GM10248 (cell line): ENCODE data around the gene HOXC5.

ENCODE experiments used
- CTCF ChIA-PET: fragments of 300-600 bp; sonication (Branson Sonifier 250); formaldehyde crosslinking; extraction: SDS; loops from one replicate; lab custom pipeline; 2021; ENCODE audit warnings: antibody characterized with exemption; lab: Yijun Ruan, JAX
- POLR2A ChIA-PET: fragments of 350-650 bp; sonication (Branson Sonifier 250); formaldehyde crosslinking; extraction: SDS; loops from one replicate; lab custom pipeline; 2020; ENCODE audit warnings: antibody characterized with exemption; lab: Yijun Ruan, JAX
- DNase-seq: peaks from one replicate; pipeline ENCODE4 v3.0.0; 2012; ENCODE audit errors: extremely low spot score
- TF ChIP-seq, protein P1 (sequence below): IDR thresholded peaks from 2 replicates; pipeline ENCODE4 v1.5.1; 2012; ENCODE audit warnings: mild to moderate bottlenecking, low read depth; ENCODE audit errors: extremely low read depth, missing control alignments, control extremely low read depth

The HOXC5 gene

DNA sequence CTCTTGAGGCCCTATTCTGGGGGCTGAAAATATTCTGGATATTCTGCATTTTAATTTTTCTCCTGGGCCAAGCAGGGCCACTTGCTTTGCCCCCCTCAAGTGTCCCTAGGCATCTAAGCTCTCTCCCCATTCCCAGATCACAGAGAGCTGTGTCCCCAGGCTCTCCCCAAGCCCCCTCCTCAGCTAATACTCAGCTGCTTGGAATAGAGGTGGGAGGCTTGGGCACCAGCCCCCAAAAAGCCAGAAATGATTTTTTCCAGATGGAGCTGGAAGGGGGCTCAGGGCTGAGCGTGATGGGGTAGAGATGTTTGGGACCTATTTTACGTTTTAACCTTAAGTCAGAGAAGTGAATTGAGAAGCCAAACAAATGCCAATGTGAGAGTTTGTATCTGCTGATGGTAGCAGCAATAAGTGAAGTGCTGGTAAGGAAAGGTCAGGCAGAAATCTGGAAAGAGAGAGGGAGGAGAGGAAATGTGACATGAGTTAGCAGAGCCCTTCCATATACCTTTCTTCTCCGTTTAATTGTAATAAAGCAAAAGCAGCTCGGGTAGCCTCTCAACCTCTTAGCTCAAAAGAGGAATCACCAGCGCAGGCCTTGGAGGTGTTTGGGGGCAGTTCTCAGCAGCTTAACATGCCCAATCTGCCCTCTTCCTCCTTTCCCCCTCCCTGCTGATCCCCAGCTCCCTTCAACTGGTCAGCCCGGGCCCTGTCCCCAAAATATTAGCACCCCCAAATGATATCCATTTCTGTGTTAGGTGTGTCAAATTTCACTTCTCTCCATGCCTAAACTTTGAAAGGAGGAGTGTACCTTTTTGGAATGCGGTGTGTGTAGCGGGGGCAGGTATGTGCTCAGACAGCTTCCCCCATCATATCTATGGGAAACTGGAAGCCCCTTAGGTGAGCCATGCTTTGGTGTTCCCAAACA lies 9.6 kb upstream of the HOXC5 start:
- CTCF ChIA-PET: interaction anchor here (0.8 to 6.1 kb wide), 16 partner anchors 10 to 380 kb away, joined by 3 to 56 read pairs (median 5); partner anchors contain the start of genes HOXC10, HOXC4, HOXC5 and HOXC8
- TF ChIP-seq, protein P1, sequence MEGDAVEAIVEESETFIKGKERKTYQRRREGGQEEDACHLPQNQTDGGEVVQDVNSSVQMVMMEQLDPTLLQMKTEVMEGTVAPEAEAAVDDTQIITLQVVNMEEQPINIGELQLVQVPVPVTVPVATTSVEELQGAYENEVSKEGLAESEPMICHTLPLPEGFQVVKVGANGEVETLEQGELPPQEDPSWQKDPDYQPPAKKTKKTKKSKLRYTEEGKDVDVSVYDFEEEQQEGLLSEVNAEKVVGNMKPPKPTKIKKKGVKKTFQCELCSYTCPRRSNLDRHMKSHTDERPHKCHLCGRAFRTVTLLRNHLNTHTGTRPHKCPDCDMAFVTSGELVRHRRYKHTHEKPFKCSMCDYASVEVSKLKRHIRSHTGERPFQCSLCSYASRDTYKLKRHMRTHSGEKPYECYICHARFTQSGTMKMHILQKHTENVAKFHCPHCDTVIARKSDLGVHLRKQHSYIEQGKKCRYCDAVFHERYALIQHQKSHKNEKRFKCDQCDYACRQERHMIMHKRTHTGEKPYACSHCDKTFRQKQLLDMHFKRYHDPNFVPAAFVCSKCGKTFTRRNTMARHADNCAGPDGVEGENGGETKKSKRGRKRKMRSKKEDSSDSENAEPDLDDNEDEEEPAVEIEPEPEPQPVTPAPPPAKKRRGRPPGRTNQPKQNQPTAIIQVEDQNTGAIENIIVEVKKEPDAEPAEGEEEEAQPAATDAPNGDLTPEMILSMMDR: no peak
- DNase-seq: no peak
- POLR2A ChIA-PET: no interaction called here

DNA sequence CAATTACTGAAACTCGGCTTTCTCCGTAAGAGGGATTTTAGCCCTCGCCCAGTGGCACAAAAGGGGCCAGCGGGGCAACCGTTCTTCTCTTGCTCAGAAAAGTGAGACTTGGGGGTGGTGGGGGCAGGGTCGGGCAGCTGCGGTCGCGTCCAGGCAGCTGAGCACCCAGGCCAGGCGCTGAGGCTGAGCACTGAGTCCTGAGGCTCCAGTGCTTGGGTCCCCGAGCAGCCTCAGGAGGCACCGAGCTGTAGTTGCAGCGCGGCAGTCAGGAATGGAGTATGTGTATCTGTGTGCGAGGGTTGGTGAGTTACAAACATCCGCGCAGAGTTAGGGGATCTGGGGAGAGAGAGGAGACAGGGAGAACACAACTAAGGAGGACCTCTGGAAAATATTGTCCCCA lies 8.7 kb upstream of the HOXC5 start:
- TF ChIP-seq, protein P1: no peak
- CTCF ChIA-PET: interaction anchor here (0.8 to 6.1 kb wide), 13 partner anchors 9 to 379 kb away, joined by 3 to 56 read pairs (median 5); partner anchors contain the start of genes HOXC10, HOXC5 and HOXC8
- no peak for DNase-seq
- POLR2A ChIA-PET: no interaction called here

DNA sequence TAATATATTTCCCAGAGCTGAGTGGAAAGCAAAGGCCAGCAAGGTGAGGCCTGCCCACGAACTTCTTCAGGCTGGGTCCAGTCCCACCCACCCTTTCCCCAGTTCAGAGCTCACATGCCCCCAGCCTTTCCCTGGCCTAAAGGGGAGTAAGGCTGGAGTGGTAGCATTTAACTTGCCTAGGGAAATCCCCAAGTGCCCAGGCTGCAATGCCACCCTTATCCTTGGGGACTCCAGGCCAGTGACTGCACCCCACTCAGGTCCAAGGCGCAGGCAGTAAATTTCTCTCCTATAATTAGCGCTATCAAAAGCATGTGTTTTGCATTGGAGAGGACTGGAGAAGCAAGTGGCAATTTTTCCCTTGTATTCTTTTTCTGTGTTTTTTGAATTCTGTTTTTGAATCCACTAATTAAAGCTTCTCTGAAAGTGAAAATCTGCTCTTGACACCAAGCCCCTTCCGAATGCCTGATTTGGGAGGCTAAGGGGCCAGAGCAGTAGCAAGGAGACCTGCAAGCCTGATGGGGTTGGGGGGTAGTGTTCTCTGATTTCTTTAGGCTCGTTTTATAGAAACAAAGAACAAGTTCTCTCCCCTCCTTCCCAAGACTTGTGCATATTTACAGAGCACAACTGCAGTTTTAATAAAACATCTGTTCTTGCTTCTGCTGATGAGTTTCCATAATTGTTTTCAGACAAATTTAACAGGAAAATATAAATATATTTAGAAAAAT lies 8.1 kb upstream of the HOXC5 start:
- TF ChIP-seq, protein P1: no peak
- DNase-seq: no peak
- POLR2A ChIA-PET: no interaction called here
- CTCF ChIA-PET: interaction anchor here (1.3 to 9.2 kb wide), 13 partner anchors 9 to 378 kb away, joined by 3 to 214 read pairs (median 15); partner anchors contain the start of genes HOXC10, HOXC5, HOXC8 and SMUG1

DNA sequence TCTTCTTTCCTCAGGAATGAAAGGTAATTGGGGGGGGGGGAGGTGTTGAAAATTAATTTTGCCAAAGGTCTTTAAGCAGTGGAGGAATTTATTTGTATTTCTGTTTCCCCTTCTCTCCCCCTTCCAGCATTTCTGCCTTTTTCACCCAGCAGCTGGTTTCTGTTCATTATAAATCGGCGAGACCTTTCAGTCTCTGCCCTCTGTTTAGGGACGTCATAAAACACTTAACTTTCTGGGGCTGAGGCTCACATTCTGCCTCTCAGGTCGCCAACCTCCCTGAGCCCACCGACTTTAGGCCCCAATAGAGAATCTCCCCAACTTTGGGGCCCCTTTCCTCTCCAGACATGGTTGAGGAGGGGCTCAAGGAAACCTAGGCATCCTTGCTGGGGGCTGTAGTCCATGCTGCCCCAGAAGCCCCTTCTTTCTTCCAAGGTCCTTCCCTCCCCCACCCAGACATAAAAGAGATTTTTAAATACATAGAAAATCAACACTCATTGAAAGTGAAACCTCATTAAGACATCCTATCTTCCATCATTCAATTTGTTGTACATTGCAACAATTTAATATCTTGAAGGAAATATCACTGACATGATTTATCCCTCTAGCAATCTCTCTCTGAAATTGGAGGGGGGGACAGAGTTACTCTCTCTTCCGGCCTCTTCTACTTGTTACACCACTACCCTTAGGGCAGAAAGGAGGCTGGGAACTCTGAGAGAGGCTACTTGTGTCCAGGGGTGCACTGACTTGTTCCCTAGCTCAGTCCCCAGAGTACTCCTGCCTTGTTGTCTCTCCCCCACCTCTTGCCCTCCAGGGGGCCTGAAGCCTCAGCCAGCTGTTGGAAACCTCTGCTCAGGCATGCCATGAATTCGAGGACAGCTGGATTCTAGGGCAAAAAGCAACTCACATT lies 7.1 kb upstream of the HOXC5 start:
- TF ChIP-seq, protein P1: no peak
- POLR2A ChIA-PET: no interaction called here
- CTCF ChIA-PET: interaction anchor here (0.6 to 10.1 kb wide), 9 partner anchors 19 to 256 kb away, joined by 3 to 214 read pairs (median 18); partner anchors contain the start of genes HOXC8 and SMUG1
- no peak for DNase-seq

DNA sequence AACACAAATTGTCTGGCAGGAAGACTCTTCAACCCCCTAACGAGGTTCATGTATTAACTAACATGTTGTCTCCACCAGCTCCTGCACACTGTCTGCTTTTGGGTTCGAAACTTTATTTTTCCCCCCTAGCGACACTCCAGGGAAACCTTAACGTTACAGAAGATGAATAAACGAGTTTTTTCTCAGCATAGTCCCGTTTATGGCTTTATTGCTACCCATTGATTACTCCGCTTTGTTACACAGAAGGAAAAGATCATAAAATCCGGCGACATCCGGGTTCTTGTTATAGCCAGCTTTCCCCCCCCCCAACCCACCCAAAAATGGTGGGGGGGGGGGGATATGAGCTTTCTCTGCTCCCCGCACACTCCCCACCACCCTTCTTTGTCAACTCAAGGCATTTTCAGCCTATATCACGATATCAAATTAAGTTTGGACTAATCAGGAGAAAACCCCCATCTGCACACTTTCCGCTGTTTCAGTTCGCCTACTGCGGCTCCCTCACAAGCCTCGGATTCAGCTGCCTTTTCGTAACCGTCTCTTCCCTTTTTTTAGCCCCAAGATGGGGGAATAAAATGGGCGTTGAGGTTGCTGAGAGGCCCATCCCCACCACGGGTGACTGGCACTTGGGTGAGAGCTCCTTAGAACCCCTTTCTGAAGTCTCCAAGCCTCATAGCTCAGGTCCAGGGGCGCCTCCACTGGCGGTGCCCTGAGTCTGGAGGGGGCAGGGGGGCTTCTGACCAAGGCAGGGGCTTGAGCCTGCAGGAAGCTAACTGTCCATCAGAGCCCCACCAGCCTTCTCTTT lies 6.0 kb upstream of the HOXC5 start:
- ChIA-PET POLR2A (no interaction called here), CTCF (interaction anchor here (1.6 to 10.1 kb wide), 7 partner anchors 21 to 187 kb away, joined by 3 to 214 read pairs (median 18); partner anchors contain the start of genes HOXC8 and SMUG1)
- TF ChIP-seq, protein P1: no peak
- no peak for DNase-seq
